ENCODE results near the gene KPNA6. TPM values are rescaled to one million over a fixed set of nuclear protein-coding genes. Genes with fewer than 3 reads are reported as not detected.

The KPNA6 gene
- total RNA-seq, 1 experiment from 2014 or later = 114 TPM

- Histone ChIP-seq H3K4ac (ENCODE audit: low read depth, low read length) (no peak within 1 kb of the TSS), H2BK12ac (ENCODE audit: insufficient read length, low read depth, low read length) (no peak within 1 kb of the TSS), H2BK20ac (ENCODE audit: low read depth, low read length, poor library complexity, severe bottlenecking) (no peak within 1 kb of the TSS), H3T11ph (ENCODE audit: low read length) (no peak within 1 kb of the TSS), H4K20me1 (ENCODE audit: control insufficient read depth, insufficient read depth, insufficient read length) (no peaks in the 10 kb centered on the region), H2AFZ (ENCODE audit: low read length) (no peak within 1 kb of the TSS), H4K91ac (ENCODE audit: insufficient read length, low read depth, low read length) (no peak within 1 kb of the TSS), H3K14ac (ENCODE audit: insufficient read depth, low read length) (peak within 1 kb of the TSS; percentile 54; the same call in 1 of the 2 replicates), H3K56ac (ENCODE audit: insufficient read length, low read depth, low read length) (no peak within 1 kb of the TSS), H3K79me1 (ENCODE audit: insufficient read depth, low read depth, low read length, poor library complexity, severe bottlenecking) (no peaks in the 10 kb centered on the region), H4K8ac (replicated peaks; ENCODE audit: insufficient read length, low read depth, low read length) (no peak within 1 kb of the TSS), H4K5ac (ENCODE audit: insufficient read length, low read depth, low read length) (no peak within 1 kb of the TSS), H3K18ac (ENCODE audit: insufficient read length, low read depth, low read length) (peak within 1 kb of the TSS; percentile 64), H3K27ac (ENCODE audit: insufficient read length, low read depth, low read length) (no peak within 1 kb of the TSS), H2AK5ac (ENCODE audit: insufficient read length, low read length) (no peak within 1 kb of the TSS), H2BK120ac (ENCODE audit: low read depth, low read length, poor library complexity, severe bottlenecking) (no peak within 1 kb of the TSS), H3K79me2 (ENCODE audit: insufficient read depth, low read length) (peaks cover 3% of the 10 kb centered on the region; the same call in 1 of the 2 replicates), H3K4me2 (ENCODE audit: insufficient read depth, insufficient read length, low read length) (peak within 1 kb of the TSS; percentile 79), H3K4me1 (ENCODE audit: insufficient read depth, low read length) (peaks cover 7% of the 10 kb centered on the region; the same call in 1 of the 2 replicates), H2BK5ac (ENCODE audit: insufficient read length, low read length) (no peak within 1 kb of the TSS), H3K27me3 (ENCODE audit: insufficient read depth, low read length) (no peaks in the 10 kb centered on the region), H3K9me3 (ENCODE audit: control insufficient read depth, low read depth, low read length) (no peaks in the 10 kb centered on the region), H3K23me2 (ENCODE audit: insufficient read length, low read depth, low read length, poor library complexity, severe bottlenecking) (peaks cover 7% of the 10 kb centered on the region), H2BK15ac (ENCODE audit: low read depth, low read length) (no peak within 1 kb of the TSS), H3K23ac (ENCODE audit: insufficient read length, low read depth, low read length) (no peak within 1 kb of the TSS), H3K9ac (ENCODE audit: extremely low read depth, insufficient read length, low read length) (peak within 1 kb of the TSS; percentile 86)
- Mint-ChIP-seq H3K36me3 (ENCODE audit: insufficient read depth in 1 of 3, low read depth in 3 of 3) (peaks cover 23 to 43% (median 37%) of the 10 kb centered on the region in 3 experiments), H3K4me1 (peaks cover 17 to 25% of the 10 kb centered on the region in 2 experiments), H3K4me3 (peak within 1 kb of the TSS; percentile 98), H3K27ac (peak within 1 kb of the TSS; percentile 93 to 99 (median 99)), H3K27me3 (ENCODE audit: low read depth) (no peaks in the 10 kb centered on the region), H3K9me3 (no peaks in the 10 kb centered on the region)
- WGBS (ENCODE audit: extremely low coverage, insufficient read length, low lambda C conversion rate) = no CpG with 5 or more reads among the region's 46 CpGs
- TF ChIP-seq CTCF (conservative IDR thresholded peaks at IDR 0.05) = no peak
- peak; percentile 96 for DNase-seq
Measured at GRCh38 chr1:32221980-32222755, 114.3 kb downstream of the KPNA6 start, which contains the start of the genes EIF3I and TMEM234. EIF3I (plus strand) TSS chr1:32222407; CDS start chr1:32222442, 35 bp downstream. TMEM234 (minus strand) TSS chr1:32222353; CDS start chr1:32222322, 31 bp downstream.

Data from H9 (cell line).